OCI-LY1 (cell line): ENCODE measurements around the gene PDGFA.

ENCODE experiments used
- H2AFZ ChIP-seq: fragments of 200-600 bp; sonication (generic), shearing (Covaris generic); 2 replicates; pipeline ENCODE4 v1.6.0; 2014; ENCODE audit warnings: antibody characterized with exemption, mild to moderate bottlenecking, low read length
- H3F3A ChIP-seq: fragments of 200-600 bp; sonication (generic), shearing (Covaris generic); 2 replicates; pipeline ENCODE4 v1.6.0; 2014; ENCODE audit warnings: mild to moderate bottlenecking, antibody characterized with exemption, low read length, moderate library complexity; ENCODE audit not compliant: insufficient read depth
- H3K27ac ChIP-seq: fragments of 200-600 bp; sonication (generic); 2 replicates; pipeline ENCODE4 v1.5.1; 2014; ENCODE audit warnings: low read length, mixed run types, mild to moderate bottlenecking, low read depth; ENCODE audit not compliant: poor library complexity, severe bottlenecking
- H3K27me3 ChIP-seq: fragments of 200-600 bp; sonication (generic); 2 replicates; pipeline ENCODE4 v1.6.0; 2014; ENCODE audit warnings: antibody characterized with exemption, mild to moderate bottlenecking, low read length, moderate library complexity; ENCODE audit not compliant: insufficient read depth
- H3K36me3 ChIP-seq: fragments of 200-600 bp; sonication (generic); 2 replicates; pipeline ENCODE4 v1.6.1; 2014; ENCODE audit warnings: mild to moderate bottlenecking, antibody characterized with exemption, low read length, moderate library complexity, mixed read lengths; ENCODE audit not compliant: insufficient read depth
- H3K4me1 ChIP-seq: fragments of 200-600 bp; sonication (generic); 2 replicates; pipeline ENCODE4 v1.5.1; 2014; ENCODE audit warnings: mild to moderate bottlenecking, low read length, moderate library complexity; ENCODE audit not compliant: insufficient read depth, severe bottlenecking
- H3K4me2 ChIP-seq: fragments of 200-600 bp; sonication (generic), shearing (Covaris generic); 2 replicates; pipeline ENCODE4 v1.6.1; 2014; ENCODE audit warnings: low read length
- H3K4me3 ChIP-seq: fragments of 200-600 bp; sonication (generic); 2 replicates; pipeline ENCODE4 v1.5.1; 2014; ENCODE audit warnings: low read length, low read depth, mild to moderate bottlenecking, mixed read lengths; ENCODE audit not compliant: poor library complexity, severe bottlenecking
- H3K79me2 ChIP-seq: fragments of 200-600 bp; shearing (Covaris generic); 2 replicates; pipeline ENCODE4 v1.6.1; 2016; ENCODE audit warnings: mixed run types, low read length, mixed read lengths; ENCODE audit not compliant: insufficient read depth
- H3K9ac ChIP-seq: fragments of 200-600 bp; sonication (generic), shearing (Covaris generic); 2 replicates; pipeline ENCODE4 v1.6.1; 2014; ENCODE audit warnings: mild to moderate bottlenecking, low read length, mixed read lengths
- H3K9me2 ChIP-seq: fragments of 200-600 bp; sonication (generic), shearing (Covaris generic); 2 replicates; pipeline ENCODE4 v1.6.1; 2014; ENCODE audit warnings: low read depth, mild to moderate bottlenecking, low read length, mixed read lengths
- H3K9me3 ChIP-seq: fragments of 200-600 bp; shearing (Covaris generic); 2 replicates; pipeline ENCODE4 v1.6.1; 2014; ENCODE audit warnings: low read length, mixed read lengths
- H4K20me1 ChIP-seq: fragments of 200-600 bp; sonication (generic), shearing (Covaris generic); 2 replicates; pipeline ENCODE4 v1.6.0; 2016; ENCODE audit warnings: mild to moderate bottlenecking, low read length; ENCODE audit not compliant: insufficient read depth
- EZH2 ChIP-seq: fragments of 200-600 bp; sonication (generic), shearing (Covaris generic); IDR thresholded peaks from 2 replicates; pipeline ENCODE4 v1.8.0; 2017; ENCODE audit warnings: borderline replicate concordance, mixed run types, mild to moderate bottlenecking, antibody characterized with exemption, low read length, moderate library complexity, mixed read lengths
- TF ChIP-seq, protein P1 (sequence below): fragments of 200-600 bp; sonication (generic), shearing (Covaris generic); IDR thresholded peaks from 2 replicates; pipeline ENCODE4 v1.5.1; 2017; ENCODE audit warnings: mild to moderate bottlenecking, antibody characterized with exemption, low read length, moderate library complexity, mixed read lengths

PDGFA gene

DNA sequence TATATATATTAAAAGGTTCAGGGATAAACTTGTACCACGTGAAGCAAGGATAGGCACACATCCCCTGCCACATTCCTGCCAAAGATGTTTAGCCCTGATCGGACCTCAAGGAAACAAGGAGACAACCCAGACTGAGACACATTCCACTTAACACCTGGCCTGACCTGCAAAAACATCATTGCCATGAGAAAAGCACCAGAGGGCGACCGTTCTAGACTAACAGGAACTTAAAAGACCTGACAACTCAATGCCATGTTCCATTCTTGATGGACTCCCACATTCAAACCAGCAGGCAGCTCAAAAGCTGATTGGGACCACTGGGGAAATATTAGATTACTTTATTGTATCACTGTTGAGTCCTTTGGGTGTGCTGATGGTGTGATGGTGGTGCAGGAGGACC is 8.1 kb upstream of the PDGFA start:
- Histone ChIP-seq H4K20me1 (no peaks in the 10 kb centered on the region), H3K9me2 (no peaks in the 10 kb centered on the region), H3K79me2 (no peaks in the 10 kb centered on the region), H3F3A (no peaks in the 10 kb centered on the region), H3K4me1 (no peaks in the 10 kb centered on the region), H3K4me3 (no peak overlapping the region), H3K4me2 (no peak overlapping the region), H2AFZ (no peak overlapping the region), H3K36me3 (no peaks in the 10 kb centered on the region; the same call in 1 of the 2 replicates), H3K27ac (no peak overlapping the region), H3K9me3 (no peaks in the 10 kb centered on the region), H3K9ac (no peak overlapping the region), H3K27me3 (peaks cover 5% of the 10 kb centered on the region; the same call in 1 of the 2 replicates)
- no peak for TF ChIP-seq EZH2
- TF ChIP-seq, protein P1, sequence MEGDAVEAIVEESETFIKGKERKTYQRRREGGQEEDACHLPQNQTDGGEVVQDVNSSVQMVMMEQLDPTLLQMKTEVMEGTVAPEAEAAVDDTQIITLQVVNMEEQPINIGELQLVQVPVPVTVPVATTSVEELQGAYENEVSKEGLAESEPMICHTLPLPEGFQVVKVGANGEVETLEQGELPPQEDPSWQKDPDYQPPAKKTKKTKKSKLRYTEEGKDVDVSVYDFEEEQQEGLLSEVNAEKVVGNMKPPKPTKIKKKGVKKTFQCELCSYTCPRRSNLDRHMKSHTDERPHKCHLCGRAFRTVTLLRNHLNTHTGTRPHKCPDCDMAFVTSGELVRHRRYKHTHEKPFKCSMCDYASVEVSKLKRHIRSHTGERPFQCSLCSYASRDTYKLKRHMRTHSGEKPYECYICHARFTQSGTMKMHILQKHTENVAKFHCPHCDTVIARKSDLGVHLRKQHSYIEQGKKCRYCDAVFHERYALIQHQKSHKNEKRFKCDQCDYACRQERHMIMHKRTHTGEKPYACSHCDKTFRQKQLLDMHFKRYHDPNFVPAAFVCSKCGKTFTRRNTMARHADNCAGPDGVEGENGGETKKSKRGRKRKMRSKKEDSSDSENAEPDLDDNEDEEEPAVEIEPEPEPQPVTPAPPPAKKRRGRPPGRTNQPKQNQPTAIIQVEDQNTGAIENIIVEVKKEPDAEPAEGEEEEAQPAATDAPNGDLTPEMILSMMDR, result no peak

DNA sequence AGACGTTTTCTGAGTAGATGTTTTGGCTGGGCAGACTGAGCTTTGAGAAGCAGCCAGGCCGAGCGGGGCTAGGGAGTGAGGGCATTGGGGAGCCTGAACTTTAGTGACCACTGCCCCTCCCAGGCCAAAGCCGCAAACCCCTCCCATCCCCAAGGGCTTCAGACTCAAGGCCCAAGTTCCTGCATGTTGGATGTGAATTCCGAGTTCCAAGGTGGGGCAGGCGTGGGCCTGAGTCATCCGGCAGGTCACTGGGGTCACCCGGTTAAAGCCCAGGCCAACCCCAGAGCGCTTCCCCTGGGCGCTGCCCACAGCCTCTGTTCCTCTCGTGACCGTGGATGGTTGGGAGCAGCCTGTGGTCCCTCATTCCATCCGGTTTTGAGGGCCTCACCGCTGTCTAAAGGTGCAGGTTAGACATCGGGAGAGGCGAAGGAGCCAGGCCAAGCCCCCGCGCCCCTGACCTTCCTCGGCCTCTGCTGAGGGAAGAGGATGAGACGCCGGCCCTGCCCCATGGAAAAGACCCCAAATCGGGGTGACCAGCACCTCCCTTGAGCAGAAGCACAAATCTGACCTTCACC is 6.9 kb upstream of the PDGFA start:
- TF ChIP-seq, protein P1, result no peak
- TF ChIP-seq EZH2, result no peak
- Histone ChIP-seq H3K27ac (no peak overlapping the region), H2AFZ (no peak overlapping the region), H3K4me3 (no peak overlapping the region), H3K9ac (no peak overlapping the region), H3K9me2 (no peaks in the 10 kb centered on the region), H3K9me3 (no peaks in the 10 kb centered on the region), H3K79me2 (no peaks in the 10 kb centered on the region), H3K4me1 (no peaks in the 10 kb centered on the region), H4K20me1 (no peaks in the 10 kb centered on the region), H3K27me3 (0 out of 2 replicates have a peak, but pooled peaks cover 4% of the 10 kb centered on the region), H3K4me2 (no peak overlapping the region), H3K36me3 (no peaks in the 10 kb centered on the region; the same call in 1 of the 2 replicates), H3F3A (no peaks in the 10 kb centered on the region)

DNA sequence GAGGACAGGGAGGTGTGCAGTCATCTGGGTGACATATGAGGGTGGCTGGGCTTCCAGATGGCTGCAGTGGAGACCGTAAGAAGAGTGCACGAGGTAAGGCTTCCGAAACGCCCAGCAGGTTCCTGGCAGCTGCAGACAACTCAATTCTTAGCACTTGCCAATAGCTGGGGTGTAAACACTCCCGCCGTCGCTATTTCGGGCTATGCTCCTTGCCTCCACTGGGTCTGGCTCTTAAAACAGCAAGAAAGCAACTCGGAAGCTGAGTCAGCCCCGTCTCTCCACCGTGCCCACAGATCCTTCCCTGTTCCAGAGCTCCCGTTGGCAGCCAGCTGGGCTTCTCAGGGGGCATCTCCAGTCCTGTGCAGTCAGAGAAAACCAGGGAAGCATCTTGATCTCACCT is 6.1 kb upstream of the PDGFA start:
- H4K20me1 ChIP-seq, result no peaks in the 10 kb centered on the region
- no peaks in the 10 kb centered on the region for H3K4me1 ChIP-seq
- H2AFZ ChIP-seq, result no peak overlapping the region
- H3K4me2 ChIP-seq, result no peak overlapping the region
- no peaks in the 10 kb centered on the region for H3F3A ChIP-seq
- no peak overlapping the region for H3K9ac ChIP-seq
- TF ChIP-seq EZH2, result no peak
- TF ChIP-seq, protein P1, result no peak
- no peak overlapping the region for H3K27ac ChIP-seq
- 0 out of 2 replicates have a peak, but pooled peaks cover 4% of the 10 kb centered on the region for H3K27me3 ChIP-seq
- H3K36me3 ChIP-seq, result no peaks in the 10 kb centered on the region; the same call in 1 of the 2 replicates
- H3K9me3 ChIP-seq, result no peaks in the 10 kb centered on the region
- no peaks in the 10 kb centered on the region for H3K79me2 ChIP-seq
- no peaks in the 10 kb centered on the region for H3K9me2 ChIP-seq
- H3K4me3 ChIP-seq, result no peak overlapping the region
